ENCODE results near the gene TXN2. TPM values are rescaled to one million over a fixed set of nuclear protein-coding genes. Genes with fewer than 3 reads are reported as not detected.

The TXN2 gene
- total RNA-seq, 1 experiment from 2014 or later, result 58.6 TPM

- H3T11ph ChIP-seq (ENCODE audit: low read length), result no peak overlapping the region
- no peaks in the 10 kb centered on the region for H3K4me1 ChIP-seq (ENCODE audit: insufficient read depth, low read length)
- H2BK120ac ChIP-seq (ENCODE audit: low read depth, low read length, poor library complexity, severe bottlenecking), result no peak overlapping the region
- Mint-ChIP-seq H3K4me3 (no peak overlapping the region), H3K4me1 (no peaks in the 10 kb centered on the region), H3K36me3 (ENCODE audit: insufficient read depth in 1 of 3, low read depth in 3 of 3) (peaks cover 74 to 95% (median 92%) of the 10 kb centered on the region in 3 experiments), H3K27me3 (ENCODE audit: low read depth) (no peaks in the 10 kb centered on the region), H3K27ac (no peak overlapping the region), H3K9me3 (no peaks in the 10 kb centered on the region)
- H3K79me1 ChIP-seq (ENCODE audit: insufficient read depth, low read depth, low read length, poor library complexity, severe bottlenecking), result no peaks in the 10 kb centered on the region
- H2BK20ac ChIP-seq (ENCODE audit: low read depth, low read length, poor library complexity, severe bottlenecking), result no peak overlapping the region
- no CpG with 5 or more reads among the region's 1 CpG for WGBS (ENCODE audit: extremely low coverage, insufficient read length, low lambda C conversion rate)
- no peak overlapping the region for H3K9ac ChIP-seq (ENCODE audit: extremely low read depth, insufficient read length, low read length)
- TF ChIP-seq CTCF (conservative IDR thresholded peaks at IDR 0.05), result no peak
- H4K5ac ChIP-seq (ENCODE audit: insufficient read length, low read depth, low read length), result no peak overlapping the region
- no peak for DNase-seq
- H3K27me3 ChIP-seq (ENCODE audit: insufficient read depth, low read length), result no peaks in the 10 kb centered on the region
- no peak overlapping the region for H2AFZ ChIP-seq (ENCODE audit: low read length)
- H4K8ac ChIP-seq (replicated peaks; ENCODE audit: insufficient read length, low read depth, low read length), result no peak overlapping the region
- no peak overlapping the region for H3K18ac ChIP-seq (ENCODE audit: insufficient read length, low read depth, low read length)
- no peak overlapping the region for H3K56ac ChIP-seq (ENCODE audit: insufficient read length, low read depth, low read length)
- no peaks in the 10 kb centered on the region for H4K20me1 ChIP-seq (ENCODE audit: control insufficient read depth, insufficient read depth, insufficient read length)
- no peak overlapping the region for H3K27ac ChIP-seq (ENCODE audit: insufficient read length, low read depth, low read length)
- no peak overlapping the region for H2BK5ac ChIP-seq (ENCODE audit: insufficient read length, low read length)
- no peak overlapping the region for H3K4me2 ChIP-seq (ENCODE audit: insufficient read depth, insufficient read length, low read length)
- H2BK12ac ChIP-seq (ENCODE audit: insufficient read length, low read depth, low read length), result no peak overlapping the region
- no peaks in the 10 kb centered on the region for H3K23me2 ChIP-seq (ENCODE audit: insufficient read length, low read depth, low read length, poor library complexity, severe bottlenecking)
- H2BK15ac ChIP-seq (ENCODE audit: low read depth, low read length), result no peak overlapping the region
- H3K4ac ChIP-seq (ENCODE audit: low read depth, low read length), result no peak overlapping the region
- H3K79me2 ChIP-seq (ENCODE audit: insufficient read depth, low read length), result no peaks in the 10 kb centered on the region
- H2AK5ac ChIP-seq (ENCODE audit: insufficient read length, low read length), result no peak overlapping the region
- no peak overlapping the region for H4K91ac ChIP-seq (ENCODE audit: insufficient read length, low read depth, low read length)
- no peak overlapping the region for H3K14ac ChIP-seq (ENCODE audit: insufficient read depth, low read length)
- no peaks in the 10 kb centered on the region for H3K9me3 ChIP-seq (ENCODE audit: control insufficient read depth, low read depth, low read length)
- H3K23ac ChIP-seq (ENCODE audit: insufficient read length, low read depth, low read length), result no peak overlapping the region
These were observed 33.3 kb upstream of the TXN2 start for GRCh38 chr22:36514766-36515165.
